H1 (cell line): ENCODE measurements around the gene ANKRD61. TPM values are rescaled to one million over a fixed set of nuclear protein-coding genes. Genes with fewer than 3 reads are reported as not detected.

Source experiments
- CTCF ChIA-PET: fragments of 300-600 bp; sonication (Branson Sonifier 250); formaldehyde crosslinking; loops from one replicate; lab custom pipeline; 2021; ENCODE audit not compliant: partially characterized antibody; lab: Charles Lee
- POLR2A ChIA-PET: fragments of 300-600 bp; sonication (Branson Sonifier 250); formaldehyde crosslinking; loops from one replicate; lab custom pipeline; 2021; ENCODE audit warnings: inconsistent platforms; ENCODE audit not compliant: partially characterized antibody; lab: Charles Lee
- DNase-seq, 2 experiments: peaks; one replicate each; pipeline versions ENCODE4 v3.0.0 to v3.0.0-alpha.2; 2010 to 2022; ENCODE audit warnings: low spot score in 2 of 2, low read depth in 1 of 2, mixed read lengths in 1 of 2
- FAIRE-seq: peaks from 2 replicates; lab custom pipeline; 2011; peaks lifted over from hg19 to GRCh38; lab: Jason Lieb, UNC
- H2AFZ ChIP-seq: 2 replicates; pipeline ENCODE4 v1.8.1; 2012; ENCODE audit warnings: low read length, inconsistent platforms
- H2AK5ac ChIP-seq: 2 replicates; pipeline ENCODE4 v1.6.1; 2013; ENCODE audit warnings: low read depth, low read length
- H2BK120ac ChIP-seq: replicated peaks from 2 replicates; pipeline ENCODE3; 2013; ENCODE audit warnings: low read depth, low read length, inconsistent platforms
- H2BK12ac ChIP-seq: 2 replicates; pipeline ENCODE4 v1.6.1; 2013; ENCODE audit warnings: low read depth, low read length
- H2BK15ac ChIP-seq: 2 replicates; pipeline ENCODE4 v1.6.1; 2013; ENCODE audit warnings: low read length
- H2BK20ac ChIP-seq: 2 replicates; pipeline ENCODE4 v1.6.1; 2013; ENCODE audit warnings: low read length
- H2BK5ac ChIP-seq: 2 replicates; pipeline ENCODE4 v1.6.1; 2013; ENCODE audit warnings: low read depth, low read length
- H3K14ac ChIP-seq: 2 replicates; pipeline ENCODE4 v1.6.1; 2013; ENCODE audit warnings: inconsistent platforms; ENCODE audit not compliant: insufficient read length
- H3K18ac ChIP-seq: 2 replicates; pipeline ENCODE4 v1.6.1; 2013; ENCODE audit warnings: low read length; ENCODE audit errors: extremely low read depth
- H3K23ac ChIP-seq: 2 replicates; pipeline ENCODE4 v1.6.1; 2013; ENCODE audit warnings: inconsistent platforms; ENCODE audit not compliant: insufficient read length
- H3K23me2 ChIP-seq: 2 replicates; pipeline ENCODE4 v1.6.1; 2013; ENCODE audit warnings: low read depth, low read length
- H3K27ac ChIP-seq: 2 replicates; pipeline ENCODE4 v1.6.1; 2011; ENCODE audit warnings: low read depth, low read length, inconsistent platforms
- H3K27me3 ChIP-seq, 4 experiments: replicated peaks in 1 of 4; 1 replicate in 1 of 4; 2 replicates in 3 of 4; pipeline versions ENCODE4 v1.6.1 to v1.8.1; 2011 to 2013; ENCODE audit warnings: low read length in 3 of 4, mild to moderate bottlenecking in 3 of 4, inconsistent platforms in 2 of 4, mixed read lengths in 2 of 4, moderate library complexity in 1 of 4; ENCODE audit not compliant: control insufficient read depth in 3 of 4, insufficient read depth in 3 of 4; ENCODE audit errors: extremely low read depth in 1 of 4
- H3K36me3 ChIP-seq, 4 experiments: 2 replicates each; pipeline versions ENCODE4 v1.6.1 to v1.8.1; 2011 to 2013; ENCODE audit warnings: mild to moderate bottlenecking in 4 of 4, low read length in 3 of 4, moderate library complexity in 2 of 4, control low read depth in 1 of 4, inconsistent platforms in 1 of 4; ENCODE audit not compliant: insufficient read depth in 4 of 4, control insufficient read depth in 2 of 4
- H3K4ac ChIP-seq: replicated peaks from 2 replicates; pipeline ENCODE3; 2013; ENCODE audit warnings: low read length, low read depth, mixed read lengths, inconsistent platforms; ENCODE audit not compliant: insufficient read length
- H3K4me1 ChIP-seq, 4 experiments: replicated peaks in 1 of 4; 1 replicate in 1 of 4; 2 replicates in 3 of 4; pipeline versions ENCODE4 v1.6.1 to v1.8.1; 2011 to 2013; ENCODE audit warnings: low read length in 3 of 4, inconsistent platforms in 2 of 4, mixed read lengths in 1 of 4; ENCODE audit not compliant: insufficient read depth in 4 of 4, control insufficient read depth in 3 of 4
- H3K4me2 ChIP-seq, 2 experiments: 2 replicates each; pipeline versions ENCODE4 v1.6.1 to v1.8.1; 2011 to 2013; ENCODE audit warnings: low read depth in 2 of 2, low read length in 2 of 2, control low read depth in 1 of 2, inconsistent platforms in 1 of 2, mild to moderate bottlenecking in 1 of 2; ENCODE audit not compliant: insufficient read depth in 1 of 2
- H3K4me3 ChIP-seq, 4 experiments: fragments of 200-600, 300-600 bp in 1 of 4; sonication (generic), shearing (Covaris generic), sonication (Bioruptor Twin) in 1 of 4; 2 replicates each; pipeline versions ENCODE4 v1.5.1 to v1.8.1; 2011 to 2016; ENCODE audit warnings: low read length in 4 of 4, low read depth in 3 of 4, control low read depth in 2 of 4, inconsistent platforms in 2 of 4, mild to moderate bottlenecking in 2 of 4, mixed read lengths in 1 of 4, moderate library complexity in 1 of 4; ENCODE audit not compliant: insufficient read depth in 2 of 4; ENCODE audit errors: extremely low read depth in 1 of 4
- H3K56ac ChIP-seq: replicated peaks from 2 replicates; pipeline ENCODE3; 2013; ENCODE audit warnings: low read depth, mild to moderate bottlenecking, mixed read lengths, low read length, inconsistent platforms; ENCODE audit not compliant: insufficient read length
- H3K79me1 ChIP-seq: 2 replicates; pipeline ENCODE4 v1.6.1; 2013; ENCODE audit warnings: low read depth, low read length, control low read depth
- H3K79me2 ChIP-seq, 2 experiments: 2 replicates each; pipeline versions ENCODE4 v1.6.1 to v1.8.1; 2012 to 2013; ENCODE audit warnings: low read length in 2 of 2, mild to moderate bottlenecking in 2 of 2, inconsistent platforms in 1 of 2; ENCODE audit not compliant: insufficient read depth in 2 of 2, control insufficient read depth in 1 of 2
- H3K9ac ChIP-seq, 4 experiments: replicated peaks in 1 of 4; 1 replicate in 1 of 4; 2 replicates in 3 of 4; pipeline versions ENCODE4 v1.6.1 to v1.8.1; 2011 to 2013; ENCODE audit warnings: low read depth in 3 of 4, low read length in 3 of 4, control low read depth in 2 of 4, mild to moderate bottlenecking in 2 of 4, moderate library complexity in 2 of 4, inconsistent platforms in 1 of 4; ENCODE audit errors: extremely low read depth in 1 of 4
- H3K9me3 ChIP-seq, 2 experiments: 2 replicates each; pipeline versions ENCODE4 v1.6.1 to v1.8.1; 2012 to 2013; ENCODE audit warnings: mild to moderate bottlenecking in 2 of 2, moderate library complexity in 2 of 2, control low read depth in 1 of 2, inconsistent platforms in 1 of 2, low read depth in 1 of 2, low read length in 1 of 2, mixed read lengths in 1 of 2; ENCODE audit not compliant: insufficient read depth in 2 of 2
- H4K20me1 ChIP-seq, 2 experiments: replicated peaks in 1 of 2; 2 replicates each; pipeline versions ENCODE3 to v1.8.1; 2011 to 2013; ENCODE audit warnings: inconsistent platforms in 2 of 2, low read length in 2 of 2, mild to moderate bottlenecking in 1 of 2; ENCODE audit not compliant: insufficient read depth in 2 of 2, control insufficient read depth in 1 of 2
- H4K5ac ChIP-seq: 2 replicates; pipeline ENCODE4 v1.6.1; 2013; ENCODE audit warnings: low read length, low read depth, mixed read lengths, inconsistent platforms; ENCODE audit not compliant: insufficient read length
- H4K8ac ChIP-seq: 2 replicates; pipeline ENCODE4 v1.8.0; 2013; ENCODE audit warnings: mild to moderate bottlenecking, moderate library complexity, low read length, inconsistent platforms; ENCODE audit not compliant: insufficient read depth; ENCODE audit errors: extremely low read depth
- H4K91ac ChIP-seq: replicated peaks from 2 replicates; pipeline ENCODE3; 2013; ENCODE audit warnings: low read length, mixed read lengths, inconsistent platforms; ENCODE audit not compliant: insufficient read length
- ASH2L ChIP-seq: fragments of 200-600, 300-600 bp; sonication (generic); IDR thresholded peaks from one replicate; pipeline ENCODE4 v1.7.1; 2017; ENCODE audit warnings: low read length
- BRCA1 ChIP-seq: IDR thresholded peaks from 2 replicates; pipeline ENCODE4 v1.6.1; 2012; ENCODE audit warnings: low read depth, low read length, improper control_type of control experiment
- CHD1 ChIP-seq: IDR thresholded peaks from 2 replicates; pipeline ENCODE4 v1.6.1; 2012; ENCODE audit warnings: low read depth, low read length, improper control_type of control experiment
- CHD2 ChIP-seq: IDR thresholded peaks from 2 replicates; pipeline ENCODE4 v1.6.1; 2012; ENCODE audit warnings: low read length, improper control_type of control experiment
- EGR1 ChIP-seq: IDR thresholded peaks from 2 replicates; pipeline ENCODE4 v1.6.1; 2011; ENCODE audit warnings: low read depth, low read length, borderline replicate concordance
- KDM4A ChIP-seq: IDR thresholded peaks from one replicate; pipeline ENCODE4 v1.7.1; 2012; ENCODE audit warnings: low read depth, mild to moderate bottlenecking, moderate library complexity, low read length, inconsistent platforms; ENCODE audit not compliant: severe bottlenecking
- KDM5A ChIP-seq: fragments of 200-600 bp; IDR thresholded peaks from 2 replicates; pipeline ENCODE4 v1.7.1; 2012; ENCODE audit warnings: mild to moderate bottlenecking, low read length, inconsistent platforms, mixed read lengths
- PHF8 ChIP-seq: fragments of 200-600 bp; sonication (generic); conservative IDR thresholded peaks from 2 replicates; pipeline ENCODE4 v1.7.1; 2012; ENCODE audit warnings: low read depth, mild to moderate bottlenecking, inconsistent platforms, low read length, moderate library complexity
- RAD21 ChIP-seq, 2 experiments: IDR thresholded peaks in 1 of 2; conservative IDR thresholded peaks in 1 of 2; 2 replicates each; pipeline ENCODE4 v1.6.1; 2011; ENCODE audit warnings: low read depth in 2 of 2, low read length in 2 of 2, improper control_type of control experiment in 1 of 2, inconsistent platforms in 1 of 2, mild to moderate bottlenecking in 1 of 2, moderate library complexity in 1 of 2
- SIX5 ChIP-seq: IDR thresholded peaks from 2 replicates; pipeline ENCODE4 v1.6.1; 2011; ENCODE audit warnings: mild to moderate bottlenecking, low read depth, low read length
- TAF7 ChIP-seq: optimal IDR thresholded peaks from 2 replicates; pipeline ENCODE3; 2011; ENCODE audit warnings: low read depth, mild to moderate bottlenecking, inconsistent platforms, low read length, moderate library complexity, borderline replicate concordance
- TCF12 ChIP-seq: IDR thresholded peaks from 2 replicates; pipeline ENCODE4 v1.6.1; 2011; ENCODE audit warnings: low read depth, mild to moderate bottlenecking, low read length
- TEAD4 ChIP-seq: IDR thresholded peaks from 2 replicates; pipeline ENCODE4 v1.6.1; 2012; ENCODE audit warnings: low read depth, low read length, inconsistent platforms, mixed read lengths
- WGBS, 2 experiments: shearing (Covaris generic) in 1 of 2; methylation state at CpG; one replicate each; pipeline versions ENCODE4 v1.1.6 to v1.1.7; 2013 to 2015; ENCODE audit warnings: low lambda C conversion rate in 2 of 2, mixed read lengths in 2 of 2, inconsistent platforms in 1 of 2, low coverage in 1 of 2, missing lambda C conversion rate in 1 of 2; ENCODE audit not compliant: insufficient replicate concordance in 2 of 2, insufficient coverage in 1 of 2, insufficient read length in 1 of 2; ENCODE audit errors: extremely low coverage in 1 of 2, missing lambda C conversion rate in 1 of 2; 5-methylcytosine and 5-hydroxymethylcytosine counted together
- polyA plus RNA-seq, 7 experiments: library from polyadenylated mRNA; depleted of rRNA in 3 of 7; stranded (reverse) in 5 of 7; unstranded in 2 of 7; fragments of >200 nt in 5 of 7; fragments of 200-250 nt in 2 of 7; gene quantifications; 1 replicate in 5 of 7; 2 replicates in 1 of 7; 4 replicates in 1 of 7; pipeline versions ENCODE4 v1.2.1 to v1.2.3, GENCODE V29; 2011 to 2013; ENCODE audit warnings: missing spikeins in 2 of 7, mixed read lengths in 2 of 7
- total RNA-seq: library from RNA; stranded (reverse); fragmentation: NEBNext Ultra II Directional; extraction: Animal tissue kit (Norgen Biotek cat#: 25700); gene quantifications from 2 replicates; pipeline ENCODE4 v1.2.1, GENCODE V29; 2021
- TF ChIP-seq, protein P1 (sequence below): IDR thresholded peaks from 2 replicates; pipeline ENCODE4 v1.6.1; 2011; ENCODE audit warnings: low read depth, mild to moderate bottlenecking, low read length; ENCODE audit not compliant: insufficient read depth

The ANKRD61 gene
- total and polyA plus RNA-seq, 2 of the 8 experiments (the other 6 are each of a cell fraction or from before 2014, with no cell fraction given), result 0.23 to 0.32 TPM

DNA sequence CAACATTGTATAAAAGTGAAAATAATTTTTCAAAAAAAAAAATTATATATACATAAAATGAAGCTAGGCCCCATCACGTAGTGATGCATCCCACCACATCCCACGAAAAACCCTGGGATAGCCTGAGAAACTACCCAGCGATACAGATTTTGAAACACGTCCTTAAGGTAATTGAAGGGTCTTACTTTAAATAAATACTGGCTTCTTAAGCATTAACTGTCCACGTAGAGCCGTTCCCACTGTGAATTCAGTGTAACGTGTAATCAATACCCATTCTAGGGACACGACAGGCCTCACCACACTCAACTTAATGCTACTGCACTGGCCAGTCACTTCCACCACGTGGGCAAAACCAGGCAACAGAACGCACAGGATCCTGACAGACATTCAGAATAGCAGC lies 4.0 kb downstream of the ANKRD61 start:
- no peak for FAIRE-seq
- H3K27ac ChIP-seq, result no peak overlapping the region
- POLR2A ChIA-PET, result interaction anchor here (1.5 kb wide), 1 partner anchor 15 kb away, joined by 4 read pairs; no protein-coding TSS in a partner anchor
- TF ChIP-seq RAD21 (IDR thresholded peaks at IDR 0.05 in 1 of 2, conservative IDR thresholded peaks at IDR 0.05 in 1 of 2; ENCODE audit: low read depth in 2 of 2, low read length in 2 of 2), result no peak
- TF ChIP-seq KDM5A, result no peak
- TF ChIP-seq BRCA1, result no peak
- TF ChIP-seq, protein P1, sequence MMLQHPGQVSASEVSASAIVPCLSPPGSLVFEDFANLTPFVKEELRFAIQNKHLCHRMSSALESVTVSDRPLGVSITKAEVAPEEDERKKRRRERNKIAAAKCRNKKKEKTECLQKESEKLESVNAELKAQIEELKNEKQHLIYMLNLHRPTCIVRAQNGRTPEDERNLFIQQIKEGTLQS, result no peak
- no peak for TF ChIP-seq TCF12
- no peak for TF ChIP-seq ASH2L
- TF ChIP-seq TEAD4, result no peak
- TF ChIP-seq TAF7, result no peak
- TF ChIP-seq EGR1, result no peak
- no peak for TF ChIP-seq SIX5
- TF ChIP-seq CHD1, result no peak
- TF ChIP-seq PHF8, result no peak
- TF ChIP-seq CHD2, result no peak
- TF ChIP-seq KDM4A, result no peak

More for the DNA sequence above, 4.0 kb downstream of the ANKRD61 start:
- WGBS, 2 experiments, result 86% methylated on average over 10 of the region's 10 CpGs; no CpG with 5 or more reads in 1 of the 2 experiments
- Histone ChIP-seq H4K8ac (no peak overlapping the region), H3K9me3 (no peaks in the 10 kb centered on the region), H3K27me3 (no peaks in the 10 kb centered on the region), H4K20me1 (peaks cover 2 to 7% of the 10 kb centered on the region in 2 experiments), H2BK15ac (no peak overlapping the region), H3K9ac (no peak overlapping the region), H3K79me1 (peaks cover 7% of the 10 kb centered on the region; the same call in 1 of the 2 replicates), H3K56ac (no peak overlapping the region), H3K14ac (no peak overlapping the region), H2AK5ac (no peak overlapping the region), H3K18ac (no peak overlapping the region), H3K4me2 (no peak overlapping the region), H2BK12ac (no peak overlapping the region), H3K4ac (no peak overlapping the region), H2AFZ (no peak overlapping the region), H4K5ac (no peak overlapping the region), H3K36me3 (peaks cover 18 to 76% (median 39%) of the 10 kb centered on the region in 4 experiments), H2BK5ac (no peak overlapping the region), H3K23me2 (no peaks in the 10 kb centered on the region), H4K91ac (no peak overlapping the region), H2BK120ac (no peak overlapping the region), H3K79me2 (peaks cover 0 to 3% of the 10 kb centered on the region in 2 experiments; a peak in 2 of 4 replicates), H3K23ac (no peak overlapping the region), H3K4me3 (no peak overlapping the region), H3K4me1 (no peaks in the 10 kb centered on the region), H2BK20ac (no peak overlapping the region)
- no peak for DNase-seq
- CTCF ChIA-PET, result interaction anchor here (0.7 kb wide), 1 partner anchor 9 kb away, joined by 3 read pairs; no protein-coding TSS in a partner anchor
